ENCODE data around the gene CSTB.

DNA sequence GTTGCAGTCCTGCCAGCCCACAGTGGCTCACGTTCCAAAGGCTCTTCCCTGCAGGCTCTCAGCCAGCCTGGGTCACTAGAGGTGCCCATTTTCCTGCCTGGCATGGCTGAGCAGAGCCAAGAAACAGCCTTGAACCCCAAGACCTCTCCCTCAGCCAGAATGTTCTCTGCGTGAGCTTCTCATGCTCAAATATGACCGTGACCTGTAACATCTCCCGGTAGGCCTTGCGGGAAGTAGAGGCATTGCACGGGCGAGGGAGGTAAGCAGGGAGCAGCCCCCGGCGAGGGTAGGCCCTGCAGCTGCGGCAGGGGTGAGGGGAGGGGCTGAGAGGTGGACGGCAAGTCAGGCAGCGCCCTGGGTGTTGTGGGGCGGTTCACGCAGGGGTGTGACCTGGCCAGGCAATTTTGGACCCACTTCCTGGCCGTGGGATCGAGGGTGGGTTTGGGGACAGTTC lies 33.3 kb upstream of the CSTB start:
- TF ChIP-seq, protein P1, sequence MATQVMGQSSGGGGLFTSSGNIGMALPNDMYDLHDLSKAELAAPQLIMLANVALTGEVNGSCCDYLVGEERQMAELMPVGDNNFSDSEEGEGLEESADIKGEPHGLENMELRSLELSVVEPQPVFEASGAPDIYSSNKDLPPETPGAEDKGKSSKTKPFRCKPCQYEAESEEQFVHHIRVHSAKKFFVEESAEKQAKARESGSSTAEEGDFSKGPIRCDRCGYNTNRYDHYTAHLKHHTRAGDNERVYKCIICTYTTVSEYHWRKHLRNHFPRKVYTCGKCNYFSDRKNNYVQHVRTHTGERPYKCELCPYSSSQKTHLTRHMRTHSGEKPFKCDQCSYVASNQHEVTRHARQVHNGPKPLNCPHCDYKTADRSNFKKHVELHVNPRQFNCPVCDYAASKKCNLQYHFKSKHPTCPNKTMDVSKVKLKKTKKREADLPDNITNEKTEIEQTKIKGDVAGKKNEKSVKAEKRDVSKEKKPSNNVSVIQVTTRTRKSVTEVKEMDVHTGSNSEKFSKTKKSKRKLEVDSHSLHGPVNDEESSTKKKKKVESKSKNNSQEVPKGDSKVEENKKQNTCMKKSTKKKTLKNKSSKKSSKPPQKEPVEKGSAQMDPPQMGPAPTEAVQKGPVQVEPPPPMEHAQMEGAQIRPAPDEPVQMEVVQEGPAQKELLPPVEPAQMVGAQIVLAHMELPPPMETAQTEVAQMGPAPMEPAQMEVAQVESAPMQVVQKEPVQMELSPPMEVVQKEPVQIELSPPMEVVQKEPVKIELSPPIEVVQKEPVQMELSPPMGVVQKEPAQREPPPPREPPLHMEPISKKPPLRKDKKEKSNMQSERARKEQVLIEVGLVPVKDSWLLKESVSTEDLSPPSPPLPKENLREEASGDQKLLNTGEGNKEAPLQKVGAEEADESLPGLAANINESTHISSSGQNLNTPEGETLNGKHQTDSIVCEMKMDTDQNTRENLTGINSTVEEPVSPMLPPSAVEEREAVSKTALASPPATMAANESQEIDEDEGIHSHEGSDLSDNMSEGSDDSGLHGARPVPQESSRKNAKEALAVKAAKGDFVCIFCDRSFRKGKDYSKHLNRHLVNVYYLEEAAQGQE (IDR thresholded peaks at IDR 0.05; ENCODE audit: insufficient read depth in 1 of 2, low read depth in 2 of 2, low read length in 2 of 2): no peak
- TF ChIP-seq POLR2AphosphoS5 (IDR thresholded peaks at IDR 0.05; ENCODE audit: low read depth, low read length): no peak
